Neural cell (in vitro differentiated cells): ENCODE results near the gene MXD4. TPM values are rescaled to one million over a fixed set of nuclear protein-coding genes. Genes with fewer than 3 reads are reported as not detected.

Experiments
- H2AFZ ChIP-seq: fragments of 200-600, 300-800 bp; sonication (generic), shearing (Covaris generic); 2 replicates; pipeline ENCODE4 v1.6.0; 2014; ENCODE audit warnings: low read depth, mild to moderate bottlenecking, antibody characterized with exemption, low read length, moderate library complexity
- H3F3A ChIP-seq: fragments of 200-600 bp; shearing (Covaris generic); 2 replicates; pipeline ENCODE4 v1.6.1; 2016; ENCODE audit warnings: mild to moderate bottlenecking, moderate library complexity, mixed read lengths, antibody characterized with exemption, low read length; ENCODE audit not compliant: insufficient read depth, poor library complexity, severe bottlenecking
- H3K27ac ChIP-seq: fragments of 200-600, 300-800 bp; sonication (generic), shearing (Covaris generic); 2 replicates; pipeline ENCODE4 v1.5.1; 2014; ENCODE audit warnings: mild to moderate bottlenecking, low read length, moderate library complexity
- H3K27me3 ChIP-seq: fragments of 300-800, 200-600 bp; sonication (generic), shearing (Covaris generic); 2 replicates; pipeline ENCODE4 v1.6.0; 2014; ENCODE audit warnings: mild to moderate bottlenecking, low read depth, low read length, moderate library complexity; ENCODE audit not compliant: insufficient read depth
- H3K36me3 ChIP-seq: fragments of 300-800, 200-600 bp; sonication (generic), shearing (Covaris generic); 2 replicates; pipeline ENCODE4 v1.5.1; 2014; ENCODE audit warnings: mild to moderate bottlenecking, antibody characterized with exemption, low read length, moderate library complexity; ENCODE audit not compliant: insufficient read depth
- H3K4me2 ChIP-seq: fragments of 300-800, 200-600 bp; sonication (generic), shearing (Covaris generic); 2 replicates; pipeline ENCODE4 v1.6.0; 2014; ENCODE audit warnings: mild to moderate bottlenecking, low read length
- H3K4me3 ChIP-seq: fragments of 300-800, 200-600 bp; sonication (generic), shearing (Covaris generic); 2 replicates; pipeline ENCODE4 v1.5.1; 2014; ENCODE audit warnings: mild to moderate bottlenecking, low read length, moderate library complexity
- H3K79me2 ChIP-seq: fragments of 200-600 bp; shearing (Covaris generic); replicated peaks from 2 replicates; pipeline ENCODE4 v1.6.0; 2014; ENCODE audit warnings: mild to moderate bottlenecking, low read length, moderate library complexity; ENCODE audit not compliant: insufficient read depth
- H3K9ac ChIP-seq: fragments of 300-800, 200-600 bp; sonication (generic), shearing (Covaris generic); 2 replicates; pipeline ENCODE4 v1.6.1; 2016; ENCODE audit warnings: mild to moderate bottlenecking, low read length, mixed read lengths
- H3K9me2 ChIP-seq: fragments of 200-600 bp; shearing (Covaris generic); 2 replicates; pipeline ENCODE4 v1.6.1; 2016; ENCODE audit warnings: mild to moderate bottlenecking, low read length, mixed read lengths; ENCODE audit not compliant: insufficient read depth
- H3K9me3 ChIP-seq: fragments of 200-600, 300-800 bp; sonication (generic), shearing (Covaris generic); 2 replicates; pipeline ENCODE4 v1.6.1; 2016; ENCODE audit warnings: mild to moderate bottlenecking, mixed run types, low read length, moderate library complexity, mixed read lengths
- H4K20me1 ChIP-seq: fragments of 200-600 bp; shearing (Covaris generic); 2 replicates; pipeline ENCODE4 v1.6.1; 2016; ENCODE audit warnings: mild to moderate bottlenecking, mixed run types; ENCODE audit not compliant: insufficient read depth
- CTCF ChIP-seq: fragments of 450-650 bp; IDR thresholded peaks from 2 replicates; pipeline ENCODE4 v1.5.1; 2014; ENCODE audit warnings: antibody characterized with exemption, mild to moderate bottlenecking, moderate library complexity; ENCODE audit not compliant: poor library complexity, severe bottlenecking
- EP300 ChIP-seq: fragments of 450-650 bp; conservative IDR thresholded peaks from 2 replicates; pipeline ENCODE4 v1.6.1; 2014; ENCODE audit warnings: antibody characterized with exemption, mild to moderate bottlenecking, moderate library complexity; ENCODE audit not compliant: poor library complexity, severe bottlenecking
- EZH2 ChIP-seq: fragments of 200-600, 300-800 bp; shearing (Covaris generic), sonication (generic); IDR thresholded peaks from 2 replicates; pipeline ENCODE4 v1.6.1; 2014; ENCODE audit warnings: antibody characterized with exemption, low read length, borderline replicate concordance, mild to moderate bottlenecking; ENCODE audit not compliant: insufficient read depth, poor library complexity, severe bottlenecking
- MXI1 ChIP-seq: fragments of 450-650 bp; conservative IDR thresholded peaks from 2 replicates; pipeline ENCODE4 v1.6.1; 2014; ENCODE audit warnings: antibody characterized with exemption, mild to moderate bottlenecking; ENCODE audit not compliant: poor library complexity, severe bottlenecking
- POLR2AphosphoS5 ChIP-seq: IDR thresholded peaks from 2 replicates; pipeline ENCODE4 v1.6.1; 2012
- RAD21 ChIP-seq: fragments of 450-650 bp; conservative IDR thresholded peaks from 2 replicates; pipeline ENCODE4 v1.6.1; 2014; ENCODE audit warnings: antibody characterized with exemption, mild to moderate bottlenecking, moderate library complexity
- REST ChIP-seq: IDR thresholded peaks from 2 replicates; pipeline ENCODE4 v1.6.1; 2012; ENCODE audit warnings: borderline replicate concordance
- SMC3 ChIP-seq: fragments of 450-650 bp; conservative IDR thresholded peaks from 2 replicates; pipeline ENCODE4 v1.6.1; 2014; ENCODE audit warnings: antibody characterized with exemption, mild to moderate bottlenecking, moderate library complexity; ENCODE audit not compliant: poor library complexity
- TAF1 ChIP-seq: IDR thresholded peaks from 2 replicates; pipeline ENCODE4 v1.6.1; 2012; ENCODE audit warnings: low read depth
- polyA plus RNA-seq: library from polyadenylated mRNA; depleted of rRNA; stranded (reverse); fragments of >200 nt; gene quantifications from 2 replicates; pipeline ENCODE4 v1.2.3, GENCODE V29; 2014

Gene MXD4
- polyA plus RNA-seq, 1 donor from 2014 or later = 58.4 TPM

- no peak overlapping the region for H2AFZ ChIP-seq
- no peak overlapping the region for H3K4me3 ChIP-seq
- no peaks in the 10 kb centered on the region for H3K9me3 ChIP-seq
- no peaks in the 10 kb centered on the region for H4K20me1 ChIP-seq
- no peaks in the 10 kb centered on the region for H3K36me3 ChIP-seq
- no peak overlapping the region for H3K27ac ChIP-seq
- H3K9me2 ChIP-seq = no peaks in the 10 kb centered on the region
- TF ChIP-seq RAD21 = no peak
- no peak for TF ChIP-seq SMC3
- no peak for TF ChIP-seq EZH2
- TF ChIP-seq REST = no peak
- no peak for TF ChIP-seq EP300
- no peak for TF ChIP-seq TAF1
- TF ChIP-seq MXI1 = no peak
- no peak for TF ChIP-seq POLR2AphosphoS5
- no peak for TF ChIP-seq CTCF
- no peak overlapping the region for H3K4me2 ChIP-seq
- H3K79me2 ChIP-seq = no peaks in the 10 kb centered on the region
- H3K27me3 ChIP-seq = no peaks in the 10 kb centered on the region
- no peaks in the 10 kb centered on the region for H3F3A ChIP-seq
- H3K9ac ChIP-seq = no peak overlapping the region
Observed at GRCh38 chr4:2273221-2273620, 11.3 kb upstream of the MXD4 start.

GRCh38 chr4:2272828-2273120 is 10.9 kb upstream of the MXD4 start:
- H2AFZ ChIP-seq = no peak overlapping the region
- H3K36me3 ChIP-seq = no peaks in the 10 kb centered on the region
- no peak overlapping the region for H3K4me2 ChIP-seq
- no peak overlapping the region for H3K9ac ChIP-seq
- no peaks in the 10 kb centered on the region for H3K9me3 ChIP-seq
- no peak overlapping the region for H3K27ac ChIP-seq
- no peaks in the 10 kb centered on the region for H3F3A ChIP-seq
- H3K9me2 ChIP-seq = no peaks in the 10 kb centered on the region
- H3K4me3 ChIP-seq = no peak overlapping the region
- TF ChIP-seq RAD21 = no peak
- TF ChIP-seq TAF1 = no peak
- TF ChIP-seq EP300 = no peak
- no peak for TF ChIP-seq SMC3
- no peak for TF ChIP-seq MXI1
- TF ChIP-seq CTCF = no peak
- no peak for TF ChIP-seq REST
- TF ChIP-seq POLR2AphosphoS5 = no peak
- TF ChIP-seq EZH2 = no peak
- H3K27me3 ChIP-seq = no peaks in the 10 kb centered on the region
- no peaks in the 10 kb centered on the region for H3K79me2 ChIP-seq
- H4K20me1 ChIP-seq = no peaks in the 10 kb centered on the region
